WTC11 (cell line): ENCODE data around the gene SNRPD3. TPM values are rescaled to one million over a fixed set of nuclear protein-coding genes. Genes with fewer than 3 reads are reported as not detected.

Experiments used
- ATAC-seq: fragments of 200-7000 bp; cut with Tn5 transposase; 2 replicates; pipeline ENCODE4 v1.10.0; 2021; ENCODE audit warnings: mild to moderate bottlenecking, moderate library complexity
- CTCF ChIA-PET: fragments of 300-600 bp; sonication (Branson Sonifier 250); formaldehyde crosslinking; loops from one replicate; lab custom pipeline; 2021; ENCODE audit warnings: antibody characterized with exemption; lab: Charles Lee
- POLR2A ChIA-PET: fragments of 350-600 bp; sonication (Branson Sonifier 250); formaldehyde crosslinking; loops from one replicate; lab custom pipeline; 2021; ENCODE audit warnings: antibody characterized with exemption; lab: Charles Lee
- DNase-seq: peaks from one replicate; pipeline ENCODE4 v3.0.0; 2021; ENCODE audit warnings: low spot score
- H3K27ac Mint-ChIP-seq: 2 replicates; pipeline ENCODE4 v1.8.0; 2021; ENCODE audit warnings: mixed read lengths
- H3K27me3 Mint-ChIP-seq: 2 replicates; pipeline ENCODE4 v1.8.0; 2021; ENCODE audit warnings: low read depth, mild to moderate bottlenecking, moderate library complexity, mixed read lengths
- H3K36me3 Mint-ChIP-seq: 2 replicates; pipeline ENCODE4 v1.8.0; 2021; ENCODE audit warnings: mixed read lengths
- H3K4me1 Mint-ChIP-seq: 2 replicates; pipeline ENCODE4 v1.8.0; 2022; ENCODE audit warnings: mixed read lengths
- H3K4me3 Mint-ChIP-seq: 2 replicates; pipeline ENCODE4 v1.8.0; 2021; ENCODE audit warnings: mild to moderate bottlenecking, moderate library complexity, mixed read lengths
- H3K9me3 Mint-ChIP-seq: 2 replicates; pipeline ENCODE4 v1.8.0; 2021; ENCODE audit warnings: mixed read lengths
- CBFB ChIP-seq: sonication (generic); formaldehyde crosslinking; IDR thresholded peaks from 2 replicates; pipeline ENCODE4 v1.8.1; 2022; ENCODE audit warnings: mild to moderate bottlenecking, low read depth, missing genetic modification reagents
- CREB1 ChIP-seq: sonication (generic); formaldehyde crosslinking; IDR thresholded peaks from 2 replicates; pipeline ENCODE4 v1.8.0; 2023; ENCODE audit warnings: mild to moderate bottlenecking, missing genetic modification reagents
- FOXK1 ChIP-seq: sonication (generic); formaldehyde crosslinking; IDR thresholded peaks from 2 replicates; pipeline ENCODE4 v1.8.0; 2022; ENCODE audit warnings: mild to moderate bottlenecking, moderate library complexity, missing genetic modification reagents
- FOXP1 ChIP-seq: sonication (generic); formaldehyde crosslinking; IDR thresholded peaks from 2 replicates; pipeline ENCODE4 v1.8.0; 2022; ENCODE audit warnings: missing genetic modification reagents, mild to moderate bottlenecking, moderate library complexity, borderline replicate concordance
- GABPB1 ChIP-seq: sonication (generic); formaldehyde crosslinking; IDR thresholded peaks from 2 replicates; pipeline ENCODE4 v1.8.1; 2023; ENCODE audit warnings: mild to moderate bottlenecking, missing genetic modification reagents
- GRHL2 ChIP-seq: fragments of 250-450 bp; sonication (Bioruptor Pico); IDR thresholded peaks from 2 replicates; pipeline ENCODE4 v1.8.0; 2022; ENCODE audit warnings: mild to moderate bottlenecking, moderate library complexity; ENCODE audit not compliant: insufficient replicate concordance, severe bottlenecking
- GTF2I ChIP-seq: fragments of 250-450 bp; sonication (Bioruptor Pico); conservative IDR thresholded peaks from 2 replicates; pipeline ENCODE4 v1.4.0; 2021; ENCODE audit warnings: mild to moderate bottlenecking
- JUN ChIP-seq: sonication (generic); formaldehyde crosslinking; IDR thresholded peaks from 2 replicates; pipeline ENCODE4 v1.8.0; 2023; ENCODE audit warnings: mild to moderate bottlenecking, missing genetic modification reagents
- NFATC4 ChIP-seq: fragments of 250-450 bp; sonication (Bioruptor Pico); IDR thresholded peaks from 2 replicates; pipeline ENCODE4 v1.9.0; 2021; ENCODE audit warnings: mild to moderate bottlenecking
- PRRX2 ChIP-seq: fragments of 250-450 bp; sonication (Bioruptor Pico); IDR thresholded peaks from 2 replicates; pipeline ENCODE4 v1.8.0; 2021; ENCODE audit warnings: mild to moderate bottlenecking
- RORB ChIP-seq: fragments of 250-450 bp; sonication (Bioruptor Pico); IDR thresholded peaks from 2 replicates; pipeline ENCODE4 v1.9.0; 2021; ENCODE audit warnings: mild to moderate bottlenecking
- SMAD4 ChIP-seq: sonication (generic); formaldehyde crosslinking; IDR thresholded peaks from 2 replicates; pipeline ENCODE4 v1.8.0; 2022; ENCODE audit warnings: mild to moderate bottlenecking, missing genetic modification reagents
- SOX15 ChIP-seq: fragments of 250-450 bp; sonication (Bioruptor Pico); IDR thresholded peaks from 2 replicates; pipeline ENCODE4 v1.9.0; 2021; ENCODE audit warnings: mild to moderate bottlenecking
- TEAD1 ChIP-seq: sonication (generic); formaldehyde crosslinking; IDR thresholded peaks from 2 replicates; pipeline ENCODE4 v1.8.0; 2022; ENCODE audit warnings: mild to moderate bottlenecking, missing genetic modification reagents
- USF2 ChIP-seq: sonication (generic); formaldehyde crosslinking; IDR thresholded peaks from 2 replicates; pipeline ENCODE4 v1.8.1; 2023; ENCODE audit warnings: mild to moderate bottlenecking, missing genetic modification reagents, moderate library complexity
- ZNF121 ChIP-seq: sonication (generic); formaldehyde crosslinking; IDR thresholded peaks from 2 replicates; pipeline ENCODE4 v1.8.0; 2023; ENCODE audit warnings: missing genetic modification reagents
- ZNF263 ChIP-seq: sonication (generic); formaldehyde crosslinking; IDR thresholded peaks from 2 replicates; pipeline ENCODE4 v1.8.1; 2022; ENCODE audit warnings: low read depth, mild to moderate bottlenecking, moderate library complexity, missing genetic modification reagents
- total RNA-seq: library from RNA; stranded (reverse); gene quantifications from 3 replicates; pipeline ENCODE4 v1.2.3, GENCODE V29; 2021
- TF ChIP-seq, protein P1 (sequence below): sonication (generic); formaldehyde crosslinking; IDR thresholded peaks from 2 replicates; pipeline ENCODE4 v1.8.1; 2022; ENCODE audit warnings: low read depth, missing genetic modification reagents, borderline replicate concordance
- TF ChIP-seq, protein P2 (sequence below): sonication (generic); formaldehyde crosslinking; IDR thresholded peaks from 2 replicates; pipeline ENCODE4 v1.8.0; 2022; ENCODE audit warnings: mild to moderate bottlenecking, missing genetic modification reagents
- TF ChIP-seq, protein P3 (sequence below): sonication (generic); formaldehyde crosslinking; IDR thresholded peaks from 2 replicates; pipeline ENCODE4 v1.8.1; 2022; ENCODE audit warnings: missing genetic modification reagents, borderline replicate concordance

The SNRPD3 gene
- total RNA-seq, 1 experiment from 2014 or later: 198 TPM

DNA sequence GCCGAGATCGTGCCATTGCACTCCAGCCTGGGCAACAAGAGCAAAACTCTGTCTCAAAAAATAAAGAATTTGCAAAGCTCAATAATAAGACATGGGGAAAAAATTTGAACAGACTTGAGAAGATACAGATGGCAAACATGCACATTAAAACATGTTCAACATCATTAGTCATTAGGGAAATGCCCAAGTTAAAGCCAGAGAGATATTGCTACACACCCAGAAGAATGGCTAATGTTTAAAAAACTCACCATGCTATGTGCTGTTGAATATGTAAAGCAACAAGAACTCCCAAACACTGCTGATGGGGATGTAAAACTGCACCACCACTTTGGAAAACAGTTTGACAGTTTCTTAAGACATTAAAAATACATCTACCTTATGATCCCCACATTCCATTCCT is 24.5 kb downstream of the SNRPD3 start:
- Mint-ChIP-seq H3K4me1 (no peaks in the 10 kb centered on the region), H3K36me3 (peaks cover 8% of the 10 kb centered on the region), H3K9me3 (no peaks in the 10 kb centered on the region), H3K4me3 (no peak overlapping the region), H3K27ac (no peak overlapping the region), H3K27me3 (no peaks in the 10 kb centered on the region)
- ChIA-PET CTCF (no interaction called here), POLR2A (no interaction called here)
- DNase-seq (no peak), ATAC-seq (no peak)
- TF ChIP-seq CBFB (no peak), TEAD1 (no peak), GRHL2 (CRISPR knock-in tag) (no peak), SOX15 (CRISPR knock-in tag) (no peak), ZNF263 (CRISPR knock-in tag) (no peak), CREB1 (no peak), JUN (no peak), RORB (CRISPR knock-in tag) (no peak), GTF2I (CRISPR knock-in tag) (no peak), PRRX2 (CRISPR knock-in tag) (no peak), FOXK1 (CRISPR knock-in tag) (no peak), NFATC4 (CRISPR knock-in tag) (no peak), USF2 (CRISPR knock-in tag) (no peak), SMAD4 (CRISPR knock-in tag) (no peak), GABPB1 (CRISPR knock-in tag) (no peak), ZNF121 (CRISPR knock-in tag) (no peak)
- TF ChIP-seq, protein P1, sequence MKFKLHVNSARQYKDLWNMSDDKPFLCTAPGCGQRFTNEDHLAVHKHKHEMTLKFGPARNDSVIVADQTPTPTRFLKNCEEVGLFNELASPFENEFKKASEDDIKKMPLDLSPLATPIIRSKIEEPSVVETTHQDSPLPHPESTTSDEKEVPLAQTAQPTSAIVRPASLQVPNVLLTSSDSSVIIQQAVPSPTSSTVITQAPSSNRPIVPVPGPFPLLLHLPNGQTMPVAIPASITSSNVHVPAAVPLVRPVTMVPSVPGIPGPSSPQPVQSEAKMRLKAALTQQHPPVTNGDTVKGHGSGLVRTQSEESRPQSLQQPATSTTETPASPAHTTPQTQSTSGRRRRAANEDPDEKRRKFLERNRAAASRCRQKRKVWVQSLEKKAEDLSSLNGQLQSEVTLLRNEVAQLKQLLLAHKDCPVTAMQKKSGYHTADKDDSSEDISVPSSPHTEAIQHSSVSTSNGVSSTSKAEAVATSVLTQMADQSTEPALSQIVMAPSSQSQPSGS (CRISPR knock-in tag): no peak
- TF ChIP-seq, protein P2, sequence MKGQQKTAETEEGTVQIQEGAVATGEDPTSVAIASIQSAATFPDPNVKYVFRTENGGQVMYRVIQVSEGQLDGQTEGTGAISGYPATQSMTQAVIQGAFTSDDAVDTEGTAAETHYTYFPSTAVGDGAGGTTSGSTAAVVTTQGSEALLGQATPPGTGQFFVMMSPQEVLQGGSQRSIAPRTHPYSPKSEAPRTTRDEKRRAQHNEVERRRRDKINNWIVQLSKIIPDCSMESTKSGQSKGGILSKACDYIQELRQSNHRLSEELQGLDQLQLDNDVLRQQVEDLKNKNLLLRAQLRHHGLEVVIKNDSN (CRISPR knock-in tag): no peak
- TF ChIP-seq, protein P3, sequence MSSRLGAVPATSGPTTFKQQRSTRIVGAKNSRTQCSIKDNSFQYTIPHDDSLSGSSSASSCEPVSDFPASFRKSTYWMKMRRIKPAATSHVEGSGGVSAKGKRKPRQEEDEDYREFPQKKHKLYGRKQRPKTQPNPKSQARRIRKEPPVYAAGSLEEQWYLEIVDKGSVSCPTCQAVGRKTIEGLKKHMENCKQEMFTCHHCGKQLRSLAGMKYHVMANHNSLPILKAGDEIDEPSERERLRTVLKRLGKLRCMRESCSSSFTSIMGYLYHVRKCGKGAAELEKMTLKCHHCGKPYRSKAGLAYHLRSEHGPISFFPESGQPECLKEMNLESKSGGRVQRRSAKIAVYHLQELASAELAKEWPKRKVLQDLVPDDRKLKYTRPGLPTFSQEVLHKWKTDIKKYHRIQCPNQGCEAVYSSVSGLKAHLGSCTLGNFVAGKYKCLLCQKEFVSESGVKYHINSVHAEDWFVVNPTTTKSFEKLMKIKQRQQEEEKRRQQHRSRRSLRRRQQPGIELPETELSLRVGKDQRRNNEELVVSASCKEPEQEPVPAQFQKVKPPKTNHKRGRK (CRISPR knock-in tag): no peak

DNA sequence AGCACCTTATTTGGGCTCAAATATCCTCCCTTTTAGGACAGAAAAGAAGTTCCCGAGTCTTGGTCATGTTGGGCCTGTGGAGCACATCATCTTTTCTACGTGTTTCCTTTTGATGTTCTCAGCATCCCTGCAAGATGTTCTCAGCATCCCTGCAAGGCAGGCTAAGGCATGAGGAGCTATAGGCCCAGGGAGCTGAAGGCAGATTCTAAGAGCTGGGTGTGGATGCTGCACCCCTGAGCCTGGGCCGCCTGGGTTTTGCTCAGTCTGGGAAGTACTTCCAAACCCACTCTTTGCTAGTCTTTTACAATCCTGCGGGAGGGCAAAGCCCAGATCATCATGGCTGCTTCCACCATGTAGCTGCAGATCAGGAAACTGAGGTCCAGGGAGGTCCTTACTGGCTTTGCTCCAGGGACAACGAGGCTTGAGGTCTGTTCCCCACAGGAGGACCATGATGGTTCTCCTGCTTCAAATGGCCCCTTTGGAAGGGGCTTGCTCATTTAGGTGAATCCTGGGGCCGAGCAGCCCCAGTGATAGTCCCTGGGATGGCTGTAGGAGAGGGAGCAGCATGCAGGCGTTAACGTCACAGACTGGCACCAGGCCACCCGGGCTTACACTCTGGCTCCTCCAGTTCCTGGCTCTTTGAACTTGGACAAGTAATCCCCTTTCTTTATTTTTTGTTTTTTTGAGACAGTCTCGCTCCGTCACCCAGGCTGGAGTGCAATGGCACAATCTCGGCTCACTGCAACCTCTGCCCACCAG is 26.4 kb downstream of the SNRPD3 start:
- POLR2A ChIA-PET: no interaction called here
- H3K4me1 Mint-ChIP-seq: no peaks in the 10 kb centered on the region
- H3K27ac Mint-ChIP-seq: no peak overlapping the region
- TF ChIP-seq FOXK1 (CRISPR knock-in tag): no peak
- no peak for TF ChIP-seq FOXP1 (CRISPR knock-in tag)
- ATAC-seq (no peak), DNase-seq (no peak)
- no peaks in the 10 kb centered on the region for H3K9me3 Mint-ChIP-seq
- H3K36me3 Mint-ChIP-seq: no peaks in the 10 kb centered on the region
- no peak overlapping the region for H3K4me3 Mint-ChIP-seq
- CTCF ChIA-PET: no interaction called here
- no peaks in the 10 kb centered on the region for H3K27me3 Mint-ChIP-seq
